Measurements from ENCODE around the gene KRT85. TPM values are rescaled to one million over a fixed set of nuclear protein-coding genes. Genes with fewer than 3 reads are reported as not detected.

The KRT85 gene
- total and polyA plus RNA-seq, 8 donors = 0.14 to 0.26 TPM; not detected in 6

DNA sequence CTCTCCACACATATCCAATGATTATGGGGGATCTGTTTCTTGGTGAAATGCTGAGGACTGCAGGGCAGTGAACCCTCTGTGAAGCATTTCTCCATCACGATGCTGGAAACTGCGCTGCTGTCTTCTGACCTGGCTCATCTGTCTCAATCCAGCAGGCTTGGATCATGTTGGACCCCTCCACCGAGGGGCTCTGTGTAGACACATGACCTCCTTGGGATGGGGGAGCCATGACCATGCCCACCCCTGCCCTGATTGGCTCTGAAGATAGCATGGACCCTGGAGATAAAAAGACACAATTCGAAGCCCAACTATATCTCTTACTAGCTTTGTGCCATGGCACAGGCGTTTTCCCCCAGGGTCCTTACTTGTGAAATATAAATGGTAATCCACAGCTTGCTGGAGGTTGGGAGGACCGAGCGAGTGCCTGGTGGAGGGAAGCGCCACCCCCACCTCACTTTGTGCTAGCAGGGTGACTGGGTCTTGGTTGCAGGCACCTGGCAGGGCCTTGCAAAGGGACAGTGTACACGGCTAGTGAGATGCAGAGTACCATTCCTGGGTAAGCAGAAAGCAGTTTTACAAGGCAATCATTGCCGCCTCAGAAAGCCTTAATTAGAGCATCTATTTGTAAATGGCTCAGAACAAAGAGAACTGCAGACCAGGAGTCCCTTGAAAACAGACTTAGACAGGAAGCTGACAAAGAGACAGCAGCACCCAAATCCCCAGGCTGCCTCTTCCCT, 43.7 kb downstream of the KRT85 start:
- H3K4me1 ChIP-seq = no peaks in the 10 kb centered on the region
- H3K4me3 ChIP-seq = no peak overlapping the region
- H3K36me3 ChIP-seq = no peaks in the 10 kb centered on the region
- TF ChIP-seq, protein P1, sequence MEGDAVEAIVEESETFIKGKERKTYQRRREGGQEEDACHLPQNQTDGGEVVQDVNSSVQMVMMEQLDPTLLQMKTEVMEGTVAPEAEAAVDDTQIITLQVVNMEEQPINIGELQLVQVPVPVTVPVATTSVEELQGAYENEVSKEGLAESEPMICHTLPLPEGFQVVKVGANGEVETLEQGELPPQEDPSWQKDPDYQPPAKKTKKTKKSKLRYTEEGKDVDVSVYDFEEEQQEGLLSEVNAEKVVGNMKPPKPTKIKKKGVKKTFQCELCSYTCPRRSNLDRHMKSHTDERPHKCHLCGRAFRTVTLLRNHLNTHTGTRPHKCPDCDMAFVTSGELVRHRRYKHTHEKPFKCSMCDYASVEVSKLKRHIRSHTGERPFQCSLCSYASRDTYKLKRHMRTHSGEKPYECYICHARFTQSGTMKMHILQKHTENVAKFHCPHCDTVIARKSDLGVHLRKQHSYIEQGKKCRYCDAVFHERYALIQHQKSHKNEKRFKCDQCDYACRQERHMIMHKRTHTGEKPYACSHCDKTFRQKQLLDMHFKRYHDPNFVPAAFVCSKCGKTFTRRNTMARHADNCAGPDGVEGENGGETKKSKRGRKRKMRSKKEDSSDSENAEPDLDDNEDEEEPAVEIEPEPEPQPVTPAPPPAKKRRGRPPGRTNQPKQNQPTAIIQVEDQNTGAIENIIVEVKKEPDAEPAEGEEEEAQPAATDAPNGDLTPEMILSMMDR (IDR thresholded peaks at IDR 0.05) = no peak
- no peak overlapping the region for H3K27ac ChIP-seq
- ATAC-seq (no peak), DNase-seq (no peak)
- peaks cover 5 to 67% of the 10 kb centered on the region in 2 donors for H3K27me3 ChIP-seq
- intact Hi-C loops (cut with DNase I) = loop anchor here in 1 of 2 donors (5.0 kb wide), 1 partner anchor 166 kb away; no protein-coding TSS in a partner anchor
- no peaks in the 10 kb centered on the region for H3K9me3 ChIP-seq

DNA sequence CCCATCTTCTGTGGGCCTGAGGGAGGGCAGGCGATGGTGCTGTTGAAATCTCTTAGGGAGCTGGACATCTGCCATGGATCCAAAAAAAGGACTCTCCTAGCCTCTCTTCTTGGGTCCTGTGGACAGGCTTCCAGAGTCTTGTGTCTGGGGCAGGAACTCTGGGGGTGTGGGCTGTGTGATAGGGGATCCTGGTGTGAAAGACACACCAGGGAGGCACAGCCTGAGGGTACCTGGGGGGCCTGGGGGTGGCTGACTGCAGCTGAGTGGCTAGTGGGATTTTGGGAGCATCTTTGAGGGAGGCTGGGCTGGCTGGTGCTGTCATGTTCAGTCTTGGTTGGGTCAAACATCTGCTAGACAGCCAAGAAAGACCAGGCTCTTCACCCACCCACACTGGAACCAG, 44.3 kb downstream of the KRT85 start:
- Histone ChIP-seq H3K27me3 (peaks cover 5 to 71% of the 10 kb centered on the region in 2 donors), H3K4me1 (no peaks in the 10 kb centered on the region), H3K27ac (no peak overlapping the region), H3K36me3 (no peaks in the 10 kb centered on the region), H3K9me3 (no peaks in the 10 kb centered on the region), H3K4me3 (no peak overlapping the region)
- intact Hi-C loops (cut with DNase I) = loop anchor here in 1 of 2 donors (5.0 kb wide), 1 partner anchor 166 kb away; no protein-coding TSS in a partner anchor
- DNase-seq (no peak), ATAC-seq (no peak)
- TF ChIP-seq, protein P1 (IDR thresholded peaks at IDR 0.05) = no peak

- Histone ChIP-seq H3K36me3 (no peaks in the 10 kb centered on the region), H3K27ac (no peak overlapping the region), H3K27me3 (peaks cover 5 to 69% of the 10 kb centered on the region in 2 donors), H3K4me3 (no peak overlapping the region), H3K9me3 (no peaks in the 10 kb centered on the region), H3K4me1 (no peaks in the 10 kb centered on the region)
- TF ChIP-seq, protein P1 (IDR thresholded peaks at IDR 0.05) = no peak
- DNase-seq = no peak
- no peak for ATAC-seq
- intact Hi-C loops (cut with DNase I) = loop anchor here in 1 of 2 donors (5.0 kb wide), 1 partner anchor 165 kb away; no protein-coding TSS in a partner anchor
Observed at GRCh38 chr12:52322069-52322468, 45.2 kb downstream of the KRT85 start.

DNA sequence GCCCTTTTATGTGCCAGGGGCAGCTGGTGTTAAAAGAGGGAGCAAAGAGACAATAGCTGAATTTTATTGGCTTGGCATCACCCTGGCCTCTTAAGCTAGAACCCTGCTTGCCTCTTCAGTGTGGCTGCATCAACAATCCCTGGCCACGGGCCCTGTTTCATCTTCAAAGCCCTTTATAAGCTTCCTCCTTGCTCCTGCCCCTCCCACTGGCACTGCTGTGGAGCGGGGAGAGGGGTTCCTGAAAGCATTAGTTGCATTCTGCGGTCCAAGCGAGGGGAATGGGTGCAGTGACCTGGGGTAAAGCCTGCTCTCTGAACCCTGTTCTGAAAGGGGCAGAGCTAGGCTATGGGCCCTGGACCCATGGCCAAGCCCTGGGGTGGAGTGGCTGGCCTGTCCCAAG, 45.9 kb downstream of the KRT85 start:
- intact Hi-C loops (cut with DNase I) = loop anchor here in 1 of 2 donors (5.0 kb wide), 1 partner anchor 164 kb away; no protein-coding TSS in a partner anchor
- H3K4me1 ChIP-seq = no peaks in the 10 kb centered on the region
- no peak overlapping the region for H3K27ac ChIP-seq
- DNase-seq = no peak
- ATAC-seq = no peak
- no peak overlapping the region for H3K4me3 ChIP-seq
- TF ChIP-seq, protein P1 (IDR thresholded peaks at IDR 0.05) = no peak
- H3K27me3 ChIP-seq = peaks cover 5 to 68% of the 10 kb centered on the region in 2 donors
- no peaks in the 10 kb centered on the region for H3K9me3 ChIP-seq
- H3K36me3 ChIP-seq = no peaks in the 10 kb centered on the region

DNA sequence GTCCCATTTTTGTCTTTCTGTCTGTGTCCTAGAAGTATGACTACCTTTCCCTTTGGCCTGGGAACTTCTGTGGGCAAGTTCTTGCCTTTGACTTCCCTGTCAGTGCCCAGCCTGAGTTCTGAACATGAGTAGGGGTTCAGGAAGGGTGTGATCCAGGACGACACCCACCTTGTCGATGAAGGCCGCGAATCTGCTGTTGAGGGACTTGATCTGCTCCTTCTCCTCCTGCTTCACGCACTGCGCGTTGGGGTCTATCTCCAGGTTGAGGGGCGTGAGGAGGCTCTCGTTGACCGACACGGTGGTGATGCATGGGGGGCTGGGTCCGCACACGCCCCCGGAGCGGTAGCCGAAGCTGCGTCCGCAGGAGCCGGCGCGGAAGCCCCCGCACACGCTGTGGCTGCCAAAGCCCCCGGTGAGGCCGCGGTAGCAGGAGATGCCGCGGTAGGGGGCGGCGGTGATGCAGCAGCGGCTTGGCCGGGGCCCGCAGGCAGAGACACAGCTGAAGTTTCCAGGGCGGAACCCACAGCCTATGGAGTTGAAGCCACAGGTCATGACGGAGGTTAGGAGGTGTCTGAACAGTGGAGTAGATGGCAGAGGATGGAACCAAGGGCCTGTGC, 46.4 kb downstream of the KRT85 start, which contains the start of gene KRT83:
TSS of gene KRT83 (minus strand) at position 615 of the 617 bp plus-strand sequence. CDS start at position 552, 63 bp downstream.
- peaks cover 5 to 68% of the 10 kb centered on the region in 2 donors for H3K27me3 ChIP-seq
- no peak within 1 kb of the TSS for H3K27ac ChIP-seq
- no peak within 1 kb of the TSS for H3K4me3 ChIP-seq
- H3K36me3 ChIP-seq = no peaks in the 10 kb centered on the region
- no peaks in the 10 kb centered on the region for H3K4me1 ChIP-seq
- ATAC-seq = no peak
- TF ChIP-seq, protein P1 (IDR thresholded peaks at IDR 0.05) = no peak
- H3K9me3 ChIP-seq = no peaks in the 10 kb centered on the region
- DNase-seq = no peak
- intact Hi-C loops (cut with DNase I) = loop anchor here in 1 of 2 donors (5.0 kb wide), 1 partner anchor 164 kb away; no protein-coding TSS in a partner anchor

Measured in left lung (tissue), 10 donors.